Skeletal muscle tissue (tissue), 4 donors: Measurements from ENCODE around the gene TPP2. TPM values are rescaled to one million over a fixed set of nuclear protein-coding genes. Genes with fewer than 3 reads are reported as not detected.

Experiments used
- H3K27ac ChIP-seq: one replicate; pipeline ENCODE4 v1.7.0; 2013; ENCODE audit warnings: mild to moderate bottlenecking, low read depth, low read length, inconsistent platforms
- H3K27me3 ChIP-seq, 3 donors: one replicate each; pipeline ENCODE4 v1.7.0; 2013; ENCODE audit warnings: low read length in 3 of 3; ENCODE audit not compliant: control insufficient read depth in 3 of 3, insufficient read depth in 3 of 3
- H3K36me3 ChIP-seq, 3 donors: one replicate each; pipeline ENCODE4 v1.7.0; 2013; ENCODE audit warnings: low read length in 3 of 3; ENCODE audit not compliant: control insufficient read depth in 3 of 3, insufficient read depth in 3 of 3
- H3K4me1 ChIP-seq, 3 donors: one replicate each; pipeline ENCODE4 v1.7.0; 2013; ENCODE audit warnings: low read length in 3 of 3, mild to moderate bottlenecking in 3 of 3; ENCODE audit not compliant: control insufficient read depth in 3 of 3, insufficient read depth in 3 of 3
- H3K4me3 ChIP-seq, 3 donors: one replicate each; pipeline ENCODE4 v1.7.0; 2013; ENCODE audit warnings: low read length in 3 of 3
- H3K9ac ChIP-seq, 3 donors: one replicate each; pipeline ENCODE4 v1.7.0; 2013; ENCODE audit warnings: low read length in 3 of 3, mild to moderate bottlenecking in 3 of 3, moderate library complexity in 2 of 3, low read depth in 1 of 3
- H3K9me3 ChIP-seq, 3 donors: one replicate each; pipeline ENCODE4 v1.7.0; 2013; ENCODE audit warnings: low read length in 3 of 3; ENCODE audit not compliant: control insufficient read depth in 3 of 3
- total RNA-seq: library from RNA; depleted of rRNA; stranded (reverse); fragments of >200 nt; gene quantifications from one replicate; pipeline ENCODE4 v1.2.3, GENCODE V29; 2014
- donor health status: Osteomylitis.

The TPP2 gene
- total RNA-seq, 1 donor from 2014 or later: 45.4 TPM

DNA sequence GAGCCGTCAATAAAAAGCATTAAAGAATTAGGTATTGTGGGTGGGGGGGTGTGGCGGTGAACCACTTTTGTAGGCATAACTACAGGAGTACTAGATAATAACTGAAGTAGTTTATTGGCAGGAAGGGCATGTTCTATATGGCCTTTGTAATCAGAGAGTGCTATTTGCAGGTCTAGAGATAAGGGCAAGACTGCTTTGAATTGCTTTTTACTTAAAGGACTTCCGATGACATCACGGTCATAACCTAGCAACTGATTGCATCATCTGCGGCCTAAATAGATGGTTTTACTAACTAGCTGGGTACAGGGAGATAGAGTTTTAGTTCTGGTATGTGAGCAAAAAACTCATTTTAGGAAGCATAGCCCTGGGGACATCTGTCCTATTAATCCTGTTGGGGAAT is 73.3 kb downstream of the TPP2 start:
- Histone ChIP-seq H3K27ac (no peak overlapping the region), H3K36me3 (peaks cover 16 to 42% (median 38%) of the 10 kb centered on the region in 3 donors), H3K4me1 (peaks cover 0 to 6% (median 6%) of the 10 kb centered on the region in 3 donors), H3K4me3 (no peak overlapping the region), H3K9ac (no peak overlapping the region), H3K27me3 (no peaks in the 10 kb centered on the region), H3K9me3 (peaks cover 0 to 8% (median 0%) of the 10 kb centered on the region in 3 donors)

DNA sequence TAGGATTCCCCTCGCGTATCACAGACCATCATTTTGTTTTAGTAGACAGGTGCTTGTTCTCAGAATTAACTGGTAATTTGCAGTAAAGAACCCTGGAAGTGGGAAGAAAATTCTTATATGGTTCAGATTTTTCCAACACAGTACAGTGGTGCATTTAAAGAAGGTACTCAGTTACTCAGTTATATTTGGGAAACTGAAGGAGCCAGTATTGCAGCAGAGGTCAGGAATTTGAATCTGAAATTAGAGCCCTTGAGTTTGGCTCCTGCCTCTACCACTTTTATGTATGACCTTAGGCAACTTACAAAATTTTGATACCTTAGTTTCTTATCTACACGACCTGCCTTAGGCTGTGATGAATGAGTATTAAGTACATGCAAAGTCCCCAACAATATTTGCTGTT is 78.3 kb downstream of the TPP2 start:
- Histone ChIP-seq H3K36me3 (peaks cover 0 to 22% (median 22%) of the 10 kb centered on the region in 3 donors), H3K27ac (peak overlapping the region; percentile 37), H3K4me1 (peaks cover 15 to 20% (median 17%) of the 10 kb centered on the region in 3 donors)

GRCh38 chr13:102677122-102677521 is 80.3 kb downstream of the TPP2 start:
- H3K9me3 ChIP-seq: no peaks in the 10 kb centered on the region
- peak overlapping the region; percentile 19 for H3K27ac ChIP-seq
- H3K27me3 ChIP-seq: no peaks in the 10 kb centered on the region
- no peak overlapping the region for H3K4me3 ChIP-seq
- H3K36me3 ChIP-seq: peaks cover 0 to 22% (median 19%) of the 10 kb centered on the region in 3 donors
- peaks cover 15 to 21% (median 20%) of the 10 kb centered on the region in 3 donors for H3K4me1 ChIP-seq
- no peak overlapping the region for H3K9ac ChIP-seq

More for the DNA sequence above, 78.3 kb downstream of the TPP2 start:
- H3K9ac ChIP-seq: no peak overlapping the region
- H3K9me3 ChIP-seq: peaks cover 0 to 5% (median 0%) of the 10 kb centered on the region in 3 donors
- H3K27me3 ChIP-seq: no peaks in the 10 kb centered on the region
- no peak overlapping the region for H3K4me3 ChIP-seq

- Histone ChIP-seq H3K4me1 (peaks cover 15 to 21% (median 20%) of the 10 kb centered on the region in 3 donors), H3K27me3 (no peaks in the 10 kb centered on the region), H3K9me3 (no peaks in the 10 kb centered on the region), H3K27ac (no peak overlapping the region), H3K9ac (no peak overlapping the region), H3K36me3 (peaks cover 0 to 14% (median 13%) of the 10 kb centered on the region in 3 donors), H3K4me3 (no peak overlapping the region)
Measured at GRCh38 chr13:102678339-102679107, 81.7 kb downstream of the TPP2 start.

DNA sequence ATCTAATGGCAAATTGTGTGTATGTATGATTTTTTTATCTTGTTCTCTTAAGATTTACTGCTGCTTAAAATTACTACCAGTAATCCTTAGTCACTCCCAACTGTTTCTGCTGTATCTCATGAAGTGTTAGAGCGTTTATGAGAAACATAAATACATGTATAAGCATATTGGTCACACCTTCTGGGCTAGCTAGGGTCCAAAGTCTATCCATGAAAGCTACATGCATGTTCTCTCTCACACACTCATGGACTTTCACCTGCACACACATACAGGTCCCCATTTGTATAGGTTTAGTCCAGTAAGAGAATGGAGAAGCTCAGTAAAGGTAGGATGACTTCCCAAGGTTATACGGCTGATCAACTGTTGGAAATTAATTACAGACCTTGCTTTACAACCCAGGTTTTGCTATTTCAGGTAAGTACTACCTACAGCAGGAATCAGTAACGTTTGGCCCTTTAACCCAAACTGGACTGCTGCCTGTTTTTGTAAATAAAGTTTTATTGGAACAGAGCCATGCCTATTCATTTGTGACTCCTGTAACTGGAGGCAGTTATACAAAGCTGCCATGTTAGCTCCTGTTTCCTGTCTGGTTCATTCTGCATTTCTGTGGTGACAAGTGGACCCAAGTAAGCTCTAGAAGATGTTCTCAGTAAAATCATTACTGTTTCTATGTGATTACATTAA is 82.8 kb downstream of the TPP2 start:
- Histone ChIP-seq H3K9me3 (no peaks in the 10 kb centered on the region), H3K4me1 (peaks cover 15 to 17% (median 15%) of the 10 kb centered on the region in 3 donors), H3K27me3 (no peaks in the 10 kb centered on the region), H3K27ac (no peak overlapping the region), H3K4me3 (no peak overlapping the region), H3K9ac (no peak overlapping the region), H3K36me3 (peaks cover 0 to 14% (median 9%) of the 10 kb centered on the region in 3 donors)

DNA sequence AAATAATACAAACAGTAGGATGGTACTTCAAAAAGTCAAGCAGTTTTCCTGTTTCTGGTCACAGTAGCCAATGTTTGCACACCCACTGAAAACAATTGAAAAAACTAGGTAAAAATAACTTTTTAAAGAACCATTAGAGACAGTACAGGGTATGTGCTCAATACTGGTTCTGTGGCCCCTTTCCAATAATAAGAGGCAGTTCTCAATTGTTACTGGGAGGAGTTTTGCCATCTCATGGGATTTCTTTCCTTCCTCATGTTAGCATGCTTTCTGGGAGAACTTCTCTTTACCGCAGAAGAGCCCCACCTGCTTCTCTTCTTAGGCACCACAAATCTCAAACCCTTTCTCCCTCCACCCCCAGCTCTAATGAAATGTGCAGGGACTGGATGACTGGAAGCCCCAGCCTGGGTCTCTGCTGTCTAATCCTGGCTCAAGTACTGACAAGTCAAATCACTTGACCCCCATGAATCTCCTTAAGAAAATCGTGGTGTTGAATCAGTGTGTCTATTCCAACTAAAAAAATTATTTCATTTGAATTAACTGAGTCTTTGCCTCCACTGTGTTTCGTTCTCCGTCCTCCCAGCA is 83.4 kb downstream of the TPP2 start:
- Histone ChIP-seq H3K36me3 (peaks cover 0 to 14% (median 9%) of the 10 kb centered on the region in 3 donors), H3K4me1 (peaks cover 14 to 15% (median 15%) of the 10 kb centered on the region in 3 donors), H3K4me3 (no peak overlapping the region), H3K27ac (no peak overlapping the region), H3K9ac (no peak overlapping the region), H3K27me3 (no peaks in the 10 kb centered on the region), H3K9me3 (no peaks in the 10 kb centered on the region)

GRCh38 chr13:102680842-102681740 is 84.3 kb downstream of the TPP2 start:
- no peaks in the 10 kb centered on the region for H3K27me3 ChIP-seq
- no peak overlapping the region for H3K27ac ChIP-seq
- no peak overlapping the region for H3K9ac ChIP-seq
- no peak overlapping the region for H3K4me3 ChIP-seq
- H3K4me1 ChIP-seq: peaks cover 12 to 15% (median 14%) of the 10 kb centered on the region in 3 donors
- H3K9me3 ChIP-seq: no peaks in the 10 kb centered on the region
- H3K36me3 ChIP-seq: peaks cover 0 to 14% (median 9%) of the 10 kb centered on the region in 3 donors

- Histone ChIP-seq H3K9me3 (no peaks in the 10 kb centered on the region), H3K9ac (no peak overlapping the region), H3K27me3 (no peaks in the 10 kb centered on the region), H3K27ac (no peak overlapping the region), H3K36me3 (peaks cover 0 to 12% (median 9%) of the 10 kb centered on the region in 3 donors), H3K4me3 (no peak overlapping the region), H3K4me1 (peaks cover 8 to 13% (median 12%) of the 10 kb centered on the region in 3 donors)
Measured at GRCh38 chr13:102682211-102682610, 85.4 kb downstream of the TPP2 start.

GRCh38 chr13:102682727-102683126 is 85.9 kb downstream of the TPP2 start:
- Histone ChIP-seq H3K4me1 (peaks cover 2 to 8% (median 8%) of the 10 kb centered on the region in 3 donors), H3K27ac (no peak overlapping the region), H3K9me3 (no peaks in the 10 kb centered on the region), H3K36me3 (peaks cover 0 to 9% (median 6%) of the 10 kb centered on the region in 3 donors), H3K4me3 (no peak overlapping the region), H3K9ac (no peak overlapping the region), H3K27me3 (no peaks in the 10 kb centered on the region)
